Activated naive CD8-positive, alpha-beta T cell treated with anti-CD3 and anti-CD28 coated beads, Interleukin-2, amount 10 ng/mL, durations not matched to agents 7 days and 5 days (primary cell): ENCODE data around the gene TBC1D10A. TPM values are rescaled to one million over a fixed set of nuclear protein-coding genes. Genes with fewer than 3 reads are reported as not detected.

Source experiments
- ATAC-seq: fragments of 150-1000 bp; cut with Tn5 transposase; one replicate; pipeline ENCODE4 v1.10.0; 2021; ENCODE audit warnings: low read depth, moderate library complexity
- POLR2A ChIA-PET: fragments of 350-600 bp; sonication (Branson Sonifier 250); formaldehyde crosslinking; loops from one replicate; lab custom pipeline; 2021; ENCODE audit warnings: antibody characterized with exemption; lab: Charles Lee
- DNase-seq: peaks from one replicate; pipeline ENCODE4 v3.0.0; 2021
- H3K27ac Mint-ChIP-seq: one replicate; pipeline ENCODE4 v1.8.0; 2022; ENCODE audit warnings: mild to moderate bottlenecking, mixed read lengths
- H3K27me3 Mint-ChIP-seq: one replicate; pipeline ENCODE4 v1.8.0; 2022; ENCODE audit warnings: mild to moderate bottlenecking, moderate library complexity, mixed read lengths
- H3K36me3 Mint-ChIP-seq: one replicate; pipeline ENCODE4 v1.8.0; 2021; ENCODE audit warnings: mild to moderate bottlenecking, mixed read lengths
- H3K4me1 Mint-ChIP-seq: one replicate; pipeline ENCODE4 v1.8.0; 2021; ENCODE audit warnings: mixed read lengths
- H3K4me3 Mint-ChIP-seq: one replicate; pipeline ENCODE4 v1.8.0; 2022; ENCODE audit warnings: mild to moderate bottlenecking, moderate library complexity, mixed read lengths
- H3K9me3 Mint-ChIP-seq: one replicate; pipeline ENCODE4 v1.8.0; 2021; ENCODE audit warnings: mixed read lengths
- total RNA-seq, 2 experiments: library from RNA; stranded (reverse); gene quantifications; one replicate each; pipeline ENCODE4 v1.2.3, GENCODE V29; 2021

TBC1D10A gene
- 10 to 100 TPM; 54.0 to 54.2 TPM for total RNA-seq

DNA sequence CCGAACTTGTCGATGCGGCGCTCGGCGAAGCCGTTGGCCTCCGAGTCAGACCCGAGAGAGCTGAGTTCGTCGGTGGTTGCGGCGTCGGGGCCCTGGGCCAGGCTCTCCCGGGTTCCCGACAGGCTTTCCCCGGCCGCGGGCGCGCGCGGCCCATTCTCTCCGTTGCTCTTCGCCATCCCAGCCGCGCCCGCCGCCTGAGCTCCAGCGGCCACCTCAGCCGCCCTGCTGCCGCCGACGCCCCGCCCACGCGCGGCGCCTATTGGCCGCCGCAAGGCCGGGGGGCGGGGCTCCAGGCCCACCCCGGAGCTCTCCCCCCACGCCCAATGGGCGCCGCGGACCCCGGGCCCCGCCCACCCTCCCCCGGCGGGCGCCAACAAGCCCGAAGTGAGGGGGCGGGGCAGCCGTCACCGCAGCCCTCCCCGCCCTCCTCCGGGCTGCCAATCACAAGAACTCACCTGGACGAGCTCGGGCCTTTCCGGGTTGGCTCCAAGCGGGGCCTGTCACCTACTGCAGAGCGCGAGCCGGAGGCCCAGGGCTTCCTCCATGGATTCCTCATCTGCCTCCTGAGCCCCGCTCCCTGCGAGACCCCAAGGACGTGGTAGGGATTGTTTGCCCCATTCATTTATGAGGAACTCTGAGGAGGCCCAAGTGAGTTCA, at the start of gene TBC1D10A:
TBC1D10A (minus strand) TSS at position 236 of the 657 bp plus-strand sequence; CDS start at position 176, 60 bp downstream.
- ATAC-seq (peak; percentile 85), DNase-seq (peak; percentile 96)
- no peaks in the 10 kb centered on the region for H3K9me3 Mint-ChIP-seq
- H3K27ac Mint-ChIP-seq, result peak within 1 kb of the TSS; percentile 86
- H3K4me3 Mint-ChIP-seq, result peak within 1 kb of the TSS; percentile 95
- H3K4me1 Mint-ChIP-seq, result peaks cover 38% of the 10 kb centered on the region
- no peaks in the 10 kb centered on the region for H3K27me3 Mint-ChIP-seq
- H3K36me3 Mint-ChIP-seq, result peaks cover 36% of the 10 kb centered on the region
- POLR2A ChIA-PET, result interaction anchor here (0.5 to 9.8 kb wide), 19 partner anchors 9 to 754 kb away, joined by 3 to 160 read pairs (median 3); partner anchors contain the start of genes CASTOR1, CCDC157 and SF3A1

DNA sequence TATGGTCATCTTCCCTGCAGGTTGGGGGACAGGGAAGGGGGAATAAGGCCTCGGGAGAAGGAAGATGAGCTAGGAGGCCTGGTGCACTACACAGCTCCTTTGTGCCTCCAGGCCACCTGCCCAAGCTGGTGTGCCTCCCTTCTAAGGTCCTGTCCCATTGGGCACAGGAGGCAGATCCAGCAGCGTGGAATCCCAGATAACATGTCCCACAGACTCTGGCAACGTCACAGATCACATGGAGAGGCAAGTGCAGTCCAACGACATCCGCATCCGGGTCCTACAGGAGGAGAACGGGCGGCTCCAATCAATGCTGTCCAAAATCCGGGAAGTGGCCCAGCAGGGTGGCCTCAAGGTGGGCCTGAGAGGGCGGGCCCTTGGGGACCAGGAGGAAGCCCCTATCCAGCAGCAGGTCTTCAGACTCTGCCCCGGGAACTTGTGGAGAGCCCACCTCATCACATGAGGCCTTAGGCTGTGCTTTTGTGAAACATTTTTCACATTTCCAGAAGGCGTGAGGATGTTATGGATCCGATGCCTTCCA, 48.6 kb upstream of the TBC1D10A start:
- H3K27me3 Mint-ChIP-seq, result no peaks in the 10 kb centered on the region
- ATAC-seq, result no peak
- peaks cover 2% of the 10 kb centered on the region for H3K4me1 Mint-ChIP-seq
- H3K27ac Mint-ChIP-seq, result no peak overlapping the region
- H3K4me3 Mint-ChIP-seq, result no peak overlapping the region
- H3K36me3 Mint-ChIP-seq, result peaks cover under 1% of the 10 kb centered on the region
- POLR2A ChIA-PET, result no interaction called here
- no peaks in the 10 kb centered on the region for H3K9me3 Mint-ChIP-seq
- DNase-seq, result no peak

DNA sequence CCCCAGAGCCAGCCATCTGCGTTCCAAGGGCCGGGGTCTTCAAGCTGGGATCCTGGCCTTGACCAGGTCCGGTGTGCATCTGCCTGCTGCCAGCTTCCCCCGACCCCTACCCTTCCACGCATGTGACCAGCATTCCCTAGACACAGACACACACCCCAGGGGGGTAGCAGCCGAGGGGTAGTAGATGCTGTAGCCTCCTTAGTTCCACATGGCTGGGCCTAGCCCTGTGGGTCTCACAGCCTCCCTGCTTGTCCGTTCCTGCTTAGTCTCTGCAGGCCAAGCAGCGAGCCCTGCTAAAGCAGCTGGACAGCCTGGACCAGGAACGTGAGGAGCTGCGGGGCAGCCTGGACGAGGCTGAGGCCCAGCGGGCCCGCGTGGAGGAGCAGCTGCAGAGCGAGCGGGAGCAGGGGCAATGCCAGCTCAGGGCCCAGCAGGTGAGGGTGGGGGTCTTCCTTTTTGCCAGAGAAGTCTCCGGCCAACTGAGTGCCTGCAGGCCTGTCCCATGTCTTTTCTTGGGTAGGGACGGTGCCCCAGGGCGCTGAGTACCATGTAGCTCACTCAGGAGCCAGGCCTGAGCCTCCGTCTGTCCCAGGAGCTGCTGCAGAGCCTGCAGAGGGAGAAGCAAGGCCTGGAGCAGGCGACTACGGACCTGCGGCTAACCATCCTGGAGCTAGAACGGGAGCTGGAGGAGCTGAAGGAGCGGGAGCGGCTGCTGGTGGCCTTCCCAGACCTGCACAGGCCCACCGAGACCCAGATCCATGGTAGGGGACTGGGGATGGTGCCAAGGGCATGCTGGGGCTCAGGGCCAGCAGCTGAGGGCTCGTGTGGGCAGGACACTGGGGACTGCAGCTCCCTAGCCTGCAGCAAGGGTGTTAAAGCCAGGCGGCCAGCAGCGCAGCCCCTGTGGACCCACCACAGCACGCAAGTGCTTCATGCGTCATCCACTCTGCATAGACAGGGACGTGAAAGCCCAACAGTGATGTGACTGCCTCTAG, 46.9 kb upstream of the TBC1D10A start:
- H3K27ac Mint-ChIP-seq, result no peak overlapping the region
- H3K4me1 Mint-ChIP-seq, result peaks cover 2% of the 10 kb centered on the region
- POLR2A ChIA-PET, result interaction anchor here (0.9 to 1.3 kb wide), 2 partner anchors 17 to 61 kb away, joined by 3 read pairs; partner anchors contain the start of genes CCDC157 and SF3A1
- H3K36me3 Mint-ChIP-seq, result no peaks in the 10 kb centered on the region
- ATAC-seq (no peak), DNase-seq (no peak)
- H3K4me3 Mint-ChIP-seq, result no peak overlapping the region
- no peaks in the 10 kb centered on the region for H3K27me3 Mint-ChIP-seq
- H3K9me3 Mint-ChIP-seq, result no peaks in the 10 kb centered on the region

- no peak for ATAC-seq
These were observed 46.2 kb upstream of the TBC1D10A start for GRCh38 chr22:30372915-30373314.

DNA sequence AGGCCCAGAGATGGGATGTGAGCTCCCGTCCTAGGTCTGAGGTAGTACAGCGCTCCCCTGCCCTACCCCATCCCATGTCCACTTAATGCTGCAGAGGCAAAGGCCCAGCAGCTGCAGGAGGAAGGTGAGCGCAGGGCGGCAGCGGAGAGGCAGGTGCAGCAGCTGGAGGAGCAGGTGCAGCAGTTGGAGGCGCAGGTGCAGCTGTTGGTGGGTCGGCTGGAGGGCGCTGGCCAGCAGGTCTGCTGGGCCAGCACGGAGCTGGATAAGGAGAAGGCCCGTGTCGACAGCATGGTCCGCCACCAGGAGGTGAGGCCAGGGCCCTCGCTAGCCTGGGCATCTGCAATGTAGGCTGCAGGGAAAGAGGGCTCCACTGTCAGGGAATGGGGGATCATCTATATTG, 45.2 kb upstream of the TBC1D10A start:
- DNase-seq (no peak), ATAC-seq (no peak)
- Mint-ChIP-seq H3K4me3 (no peak overlapping the region), H3K27ac (no peak overlapping the region), H3K9me3 (no peaks in the 10 kb centered on the region), H3K27me3 (no peaks in the 10 kb centered on the region), H3K4me1 (peaks cover 2% of the 10 kb centered on the region), H3K36me3 (no peaks in the 10 kb centered on the region)
- POLR2A ChIA-PET, result no interaction called here

More at GRCh38 chr22:30372915-30373314, 46.2 kb upstream of the TBC1D10A start:
- no peaks in the 10 kb centered on the region for H3K9me3 Mint-ChIP-seq
- H3K27ac Mint-ChIP-seq, result no peak overlapping the region
- no peaks in the 10 kb centered on the region for H3K27me3 Mint-ChIP-seq
- POLR2A ChIA-PET, result interaction anchor here (1.3 kb wide), 1 partner anchor 16 kb away, joined by 3 read pairs; the partner anchor contains the start of genes CCDC157 and SF3A1
- H3K4me3 Mint-ChIP-seq, result no peak overlapping the region
- DNase-seq, result no peak
- H3K36me3 Mint-ChIP-seq, result no peaks in the 10 kb centered on the region
- H3K4me1 Mint-ChIP-seq, result peaks cover 2% of the 10 kb centered on the region

DNA sequence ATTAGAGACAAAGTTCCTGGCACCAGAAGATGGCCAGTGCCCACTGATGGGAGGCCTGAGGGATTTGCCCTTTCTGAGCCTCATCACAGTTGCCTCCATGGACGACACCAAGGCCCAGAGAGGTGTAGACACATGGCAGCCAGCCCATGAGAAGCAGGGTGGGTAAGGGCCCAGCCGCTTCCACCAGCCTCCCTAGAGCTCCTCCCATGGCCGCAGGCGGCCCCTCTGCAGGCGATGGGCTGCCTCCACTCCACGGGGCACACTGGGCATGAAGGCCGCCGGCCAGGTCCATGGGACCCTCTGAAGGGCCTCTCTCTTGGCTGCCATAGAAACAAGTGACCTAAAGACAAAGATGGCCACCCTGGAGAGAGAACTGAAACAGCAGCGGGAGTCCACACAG, 44.6 kb upstream of the TBC1D10A start:
- Mint-ChIP-seq H3K36me3 (no peaks in the 10 kb centered on the region), H3K4me3 (no peak overlapping the region), H3K27me3 (no peaks in the 10 kb centered on the region), H3K9me3 (no peaks in the 10 kb centered on the region), H3K27ac (no peak overlapping the region), H3K4me1 (peaks cover 2% of the 10 kb centered on the region)
- DNase-seq (no peak), ATAC-seq (no peak)
- POLR2A ChIA-PET, result no interaction called here

GRCh38 chr22:30370641-30371230, 44.0 kb upstream of the TBC1D10A start:
- Mint-ChIP-seq H3K9me3 (no peaks in the 10 kb centered on the region), H3K27ac (no peak overlapping the region), H3K27me3 (no peaks in the 10 kb centered on the region), H3K36me3 (no peaks in the 10 kb centered on the region), H3K4me3 (no peak overlapping the region), H3K4me1 (peaks cover 2% of the 10 kb centered on the region)
- POLR2A ChIA-PET, result no interaction called here
- ATAC-seq (no peak), DNase-seq (no peak)

- no peaks in the 10 kb centered on the region for H3K9me3 Mint-ChIP-seq
- DNase-seq (no peak), ATAC-seq (no peak)
- H3K4me3 Mint-ChIP-seq, result no peak overlapping the region
- peaks cover 4% of the 10 kb centered on the region for H3K4me1 Mint-ChIP-seq
- no peaks in the 10 kb centered on the region for H3K27me3 Mint-ChIP-seq
- no peak overlapping the region for H3K27ac Mint-ChIP-seq
- no peaks in the 10 kb centered on the region for H3K36me3 Mint-ChIP-seq
- POLR2A ChIA-PET, result interaction anchor here (0.8 kb wide), 1 partner anchor 12 kb away, joined by 3 read pairs; no protein-coding TSS in a partner anchor
These were observed 41.7 kb upstream of the TBC1D10A start for GRCh38 chr22:30368420-30368819.

- POLR2A ChIA-PET, result no interaction called here
- Mint-ChIP-seq H3K36me3 (peaks cover 2% of the 10 kb centered on the region), H3K4me1 (peaks cover 19% of the 10 kb centered on the region), H3K4me3 (no peak overlapping the region), H3K9me3 (no peaks in the 10 kb centered on the region), H3K27ac (no peak overlapping the region), H3K27me3 (no peaks in the 10 kb centered on the region)
- DNase-seq (no peak), ATAC-seq (no peak)
These were observed 39.1 kb upstream of the TBC1D10A start for GRCh38 chr22:30365891-30366290.

DNA sequence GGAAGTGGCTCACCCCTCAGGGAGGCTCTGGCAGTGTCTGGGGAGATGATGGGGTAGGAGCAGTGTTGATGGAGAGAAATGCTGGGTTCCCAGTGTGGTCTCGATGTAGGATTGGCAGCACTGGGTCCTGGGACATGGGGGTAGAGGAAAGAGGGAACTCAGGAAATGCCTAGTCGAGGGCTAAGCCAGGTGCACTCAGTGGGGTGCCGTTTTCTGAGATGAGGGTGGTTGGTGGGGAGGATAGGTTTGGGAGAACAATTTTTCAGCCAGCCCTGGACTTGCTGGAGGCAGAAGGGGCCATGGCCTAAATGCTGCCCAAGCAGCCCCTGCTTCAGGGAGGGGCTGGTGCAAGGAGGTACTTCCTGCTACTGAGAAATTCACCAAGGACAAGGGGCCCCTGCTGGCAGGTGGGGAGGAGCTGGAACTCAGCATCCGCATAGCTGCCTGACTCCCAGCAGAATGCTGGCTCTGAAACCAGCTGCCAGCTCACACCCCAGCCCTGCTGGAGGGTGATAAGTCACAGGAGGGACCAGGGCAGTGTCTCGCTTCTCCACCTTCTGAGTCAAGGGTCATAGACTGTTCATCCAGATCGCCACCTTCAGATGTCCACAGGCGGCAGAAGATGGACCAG, 36.0 kb upstream of the TBC1D10A start:
- Mint-ChIP-seq H3K4me3 (no peak overlapping the region), H3K27me3 (no peaks in the 10 kb centered on the region), H3K4me1 (peaks cover 22% of the 10 kb centered on the region), H3K9me3 (no peaks in the 10 kb centered on the region), H3K27ac (peak overlapping the region; percentile 72), H3K36me3 (peaks cover 2% of the 10 kb centered on the region)
- ATAC-seq, result no peak
- POLR2A ChIA-PET, result no interaction called here
- no peak for DNase-seq

- no peak for DNase-seq
- Mint-ChIP-seq H3K4me1 (peaks cover 25% of the 10 kb centered on the region), H3K27ac (peak overlapping the region; percentile 72), H3K9me3 (no peaks in the 10 kb centered on the region), H3K4me3 (no peak overlapping the region), H3K36me3 (peaks cover 2% of the 10 kb centered on the region), H3K27me3 (no peaks in the 10 kb centered on the region)
- POLR2A ChIA-PET, result no interaction called here
- no peak for ATAC-seq
These were observed 35.3 kb upstream of the TBC1D10A start for GRCh38 chr22:30361916-30362650.

GRCh38 chr22:30358541-30358940, 31.8 kb upstream of the TBC1D10A start:
- H3K9me3 Mint-ChIP-seq, result no peaks in the 10 kb centered on the region
- H3K4me1 Mint-ChIP-seq, result peaks cover 46% of the 10 kb centered on the region
- H3K27ac Mint-ChIP-seq, result no peak overlapping the region
- H3K36me3 Mint-ChIP-seq, result peaks cover 15% of the 10 kb centered on the region
- ATAC-seq (no peak), DNase-seq (no peak)
- no peaks in the 10 kb centered on the region for H3K27me3 Mint-ChIP-seq
- H3K4me3 Mint-ChIP-seq, result no peak overlapping the region
- POLR2A ChIA-PET, result interaction anchor here (4.6 kb wide), 1 partner anchor 70 kb away, joined by 37 read pairs; the partner anchor contains the start of gene CASTOR1
